Measurements from ENCODE around the gene PSENEN.

The PSENEN gene

DNA sequence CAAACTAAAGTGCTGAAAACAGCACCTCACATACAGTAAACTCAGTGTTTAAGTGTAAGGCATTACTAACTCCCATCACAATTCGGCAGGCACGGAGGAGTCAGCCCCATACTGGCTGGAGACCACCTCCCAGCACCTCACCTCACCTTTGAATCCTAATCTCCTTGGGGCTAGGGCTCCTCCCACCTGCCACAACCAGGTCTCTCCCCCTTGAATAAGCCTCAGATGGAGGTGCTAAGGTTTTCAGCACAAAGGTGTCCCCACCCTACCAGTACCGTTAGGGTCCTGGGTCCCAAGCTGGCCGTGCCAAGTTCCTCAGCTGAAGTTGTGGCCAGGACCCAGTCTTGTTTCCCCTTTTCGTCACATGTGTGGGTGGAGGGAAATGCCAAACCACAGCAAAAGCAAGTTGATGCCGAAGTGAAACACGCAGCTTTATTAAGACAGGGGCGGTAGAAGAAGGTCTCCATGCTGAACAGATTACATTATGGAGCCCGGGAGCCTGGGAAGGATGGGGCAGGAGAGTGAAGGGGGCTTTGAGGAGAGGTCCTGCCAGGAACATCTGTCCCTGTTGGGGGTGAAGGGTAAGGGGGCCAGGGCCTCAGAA lies 3.2 kb upstream of the PSENEN start, which contains the start of gene IGFLR1:
TSS of gene IGFLR1 (minus strand) at position 332 of the 604 bp plus-strand sequence. CDS start 1,272 bp downstream, outside the sequence.
- Histone ChIP-seq H3K27me3 (ENCODE audit: insufficient read depth, insufficient read length) (no peaks in the 10 kb centered on the region), H3K4me3 (ENCODE audit: insufficient read length, low read depth) (peak within 1 kb of the TSS; percentile 26), H3K4me1 (ENCODE audit: insufficient read depth, insufficient read length) (peaks cover 9% of the 10 kb centered on the region), H3K9ac (ENCODE audit: insufficient read length, low read depth) (peak within 1 kb of the TSS; percentile 74), H3K9me3 (ENCODE audit: insufficient read depth, low read length) (no peaks in the 10 kb centered on the region), H3K36me3 (ENCODE audit: insufficient read depth, insufficient read length, low read length) (peaks cover 37% of the 10 kb centered on the region)
- no peak for DNase-seq (ENCODE audit: low read depth, low spot score)
- no peak for TF ChIP-seq SUZ12 (IDR thresholded peaks at IDR 0.05; ENCODE audit: extremely low read depth, insufficient read depth, insufficient read length)
- no peak for TF ChIP-seq YY1 (IDR thresholded peaks at IDR 0.05; ENCODE audit: insufficient read depth, insufficient read length)
- TF ChIP-seq ZNF274 (IDR thresholded peaks at IDR 0.05; ENCODE audit: low read depth, low read length): no peak

DNA sequence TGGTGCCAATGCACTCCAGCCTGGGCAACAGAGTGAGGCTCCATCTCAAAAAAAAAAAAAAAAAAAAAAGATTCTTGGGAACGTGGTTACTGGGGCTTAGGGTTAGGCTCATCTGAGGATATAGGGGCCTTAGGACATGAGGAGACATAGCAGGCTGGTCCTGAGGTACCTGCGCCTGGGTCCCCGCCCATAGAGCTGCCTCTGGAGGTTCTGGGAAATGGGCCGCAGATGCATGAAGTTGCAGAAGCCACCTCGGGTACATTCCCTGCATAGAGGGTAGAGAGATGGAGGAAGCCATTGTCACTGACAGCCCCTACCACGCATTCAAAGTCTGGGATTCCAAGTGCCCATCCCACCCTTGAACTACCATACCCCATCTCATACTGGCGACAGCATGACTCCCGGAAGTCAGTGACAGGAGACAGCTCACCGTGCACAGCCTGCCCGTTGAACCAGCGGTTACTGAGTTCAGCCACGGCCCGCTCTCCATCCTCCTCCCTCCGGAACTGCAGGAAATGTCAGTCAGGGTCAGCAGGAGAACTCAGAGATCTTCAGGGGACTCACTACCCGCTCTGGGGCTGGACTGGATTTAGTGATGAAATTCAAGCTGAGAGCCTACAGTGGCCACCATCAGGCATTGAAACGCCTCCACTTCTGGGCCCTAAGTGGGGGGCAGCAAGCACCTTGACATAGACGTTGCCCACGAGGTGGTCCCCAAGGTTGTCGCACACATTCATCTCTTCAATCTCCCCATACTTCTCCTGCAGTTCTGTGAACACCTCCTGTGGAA lies 1.6 kb upstream of the PSENEN start:
- DNase-seq (ENCODE audit: low read depth, low spot score): no peak
- TF ChIP-seq YY1 (IDR thresholded peaks at IDR 0.05; ENCODE audit: insufficient read depth, insufficient read length): no peak
- TF ChIP-seq ZNF274 (IDR thresholded peaks at IDR 0.05; ENCODE audit: low read depth, low read length): no peak
- no peak for TF ChIP-seq SUZ12 (IDR thresholded peaks at IDR 0.05; ENCODE audit: extremely low read depth, insufficient read depth, insufficient read length)
- Histone ChIP-seq H3K4me3 (ENCODE audit: insufficient read length, low read depth) (peak overlapping the region; percentile 68), H3K27me3 (ENCODE audit: insufficient read depth, insufficient read length) (no peaks in the 10 kb centered on the region), H3K36me3 (ENCODE audit: insufficient read depth, insufficient read length, low read length) (peaks cover 21% of the 10 kb centered on the region), H3K9me3 (ENCODE audit: insufficient read depth, low read length) (no peaks in the 10 kb centered on the region), H3K4me1 (ENCODE audit: insufficient read depth, insufficient read length) (peaks cover 9% of the 10 kb centered on the region), H3K9ac (ENCODE audit: insufficient read length, low read depth) (peak overlapping the region; percentile 33)

DNA sequence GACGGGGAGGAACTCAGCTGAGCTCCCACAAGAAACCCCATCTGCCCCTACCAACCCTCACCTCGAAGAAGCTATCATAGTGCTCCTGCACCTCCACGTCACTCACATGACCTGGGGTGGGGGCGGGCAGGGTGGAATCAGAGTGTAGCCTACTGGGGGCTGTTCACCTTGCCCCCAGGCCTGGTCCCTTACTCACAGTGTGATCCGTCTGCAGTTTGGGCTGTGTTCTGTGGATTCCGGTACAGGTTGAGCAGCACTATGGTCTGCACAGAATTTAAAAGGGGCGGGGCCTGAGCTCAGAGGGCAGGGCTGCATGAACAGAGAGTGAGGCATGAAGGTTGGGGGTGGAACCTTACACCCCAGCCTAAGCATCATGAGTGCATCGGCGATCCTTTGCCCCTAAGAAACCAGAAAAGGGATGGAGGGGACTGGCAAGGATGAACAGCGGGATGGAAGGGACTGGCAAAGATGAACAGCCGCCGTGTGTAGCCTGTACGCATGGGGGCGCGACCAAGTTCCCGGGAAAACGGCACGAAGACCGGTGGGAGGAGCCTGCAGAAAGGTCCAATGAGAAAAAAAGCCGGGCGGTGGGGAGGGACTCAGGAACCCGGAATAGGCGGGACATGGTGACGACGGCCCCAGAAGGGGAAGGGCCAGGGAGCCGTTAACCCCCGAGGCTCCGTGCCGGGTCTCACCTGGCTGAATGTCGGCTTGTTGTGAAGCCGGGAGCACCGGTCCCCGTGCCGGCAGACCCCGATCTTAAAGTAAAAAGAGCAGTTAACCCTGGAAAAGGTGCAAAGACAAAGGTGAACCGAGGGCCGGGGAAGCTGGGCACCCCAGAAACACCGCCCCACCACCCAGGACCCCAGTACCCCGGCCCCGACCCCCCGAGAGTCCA lies 772 bp upstream of the PSENEN start:
- DNase-seq (ENCODE audit: low read depth, low spot score): peak; percentile 88
- Histone ChIP-seq H3K4me1 (ENCODE audit: insufficient read depth, insufficient read length) (peaks cover 7% of the 10 kb centered on the region), H3K9me3 (ENCODE audit: insufficient read depth, low read length) (no peaks in the 10 kb centered on the region), H3K9ac (ENCODE audit: insufficient read length, low read depth) (peak overlapping the region; percentile 82), H3K27me3 (ENCODE audit: insufficient read depth, insufficient read length) (no peaks in the 10 kb centered on the region), H3K36me3 (ENCODE audit: insufficient read depth, insufficient read length, low read length) (peaks cover 15% of the 10 kb centered on the region), H3K4me3 (ENCODE audit: insufficient read length, low read depth) (peak overlapping the region; percentile 68)
- no peak for TF ChIP-seq ZNF274 (IDR thresholded peaks at IDR 0.05; ENCODE audit: low read depth, low read length)
- TF ChIP-seq YY1 (IDR thresholded peaks at IDR 0.05; ENCODE audit: insufficient read depth, insufficient read length): no peak
- TF ChIP-seq SUZ12 (IDR thresholded peaks at IDR 0.05; ENCODE audit: extremely low read depth, insufficient read depth, insufficient read length): no peak

DNA sequence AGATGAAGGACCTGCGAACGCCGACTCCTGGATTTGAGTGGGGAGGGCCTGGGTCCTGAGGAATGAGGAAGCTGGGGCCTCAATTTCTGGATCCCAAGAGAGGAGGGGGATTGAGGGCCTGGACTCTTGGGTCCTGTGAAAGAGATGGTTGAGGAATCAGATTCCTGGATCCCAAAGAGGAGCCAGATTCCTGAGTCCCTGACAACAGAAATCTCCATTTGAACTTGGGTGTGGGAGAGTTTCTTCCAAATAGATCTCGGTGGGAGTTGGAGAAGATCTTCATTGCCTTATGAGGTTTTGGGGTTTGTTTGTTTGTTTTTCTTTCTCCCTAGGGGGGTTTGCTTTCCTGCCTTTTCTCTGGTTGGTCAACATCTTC lies 624 bp downstream of the PSENEN start:
- no peaks in the 10 kb centered on the region for H3K27me3 ChIP-seq (ENCODE audit: insufficient read depth, insufficient read length)
- no peak for DNase-seq (ENCODE audit: low read depth, low spot score)
- TF ChIP-seq ZNF274 (IDR thresholded peaks at IDR 0.05; ENCODE audit: low read depth, low read length): no peak
- no peak for TF ChIP-seq YY1 (IDR thresholded peaks at IDR 0.05; ENCODE audit: insufficient read depth, insufficient read length)
- no peak for TF ChIP-seq SUZ12 (IDR thresholded peaks at IDR 0.05; ENCODE audit: extremely low read depth, insufficient read depth, insufficient read length)
- no peaks in the 10 kb centered on the region for H3K9me3 ChIP-seq (ENCODE audit: insufficient read depth, low read length)
- H3K4me1 ChIP-seq (ENCODE audit: insufficient read depth, insufficient read length): peaks cover 7% of the 10 kb centered on the region
- peak overlapping the region; percentile 90 for H3K9ac ChIP-seq (ENCODE audit: insufficient read length, low read depth)
- peaks cover 15% of the 10 kb centered on the region for H3K36me3 ChIP-seq (ENCODE audit: insufficient read depth, insufficient read length, low read length)
- peak overlapping the region; percentile 68 for H3K4me3 ChIP-seq (ENCODE audit: insufficient read length, low read depth)

DNA sequence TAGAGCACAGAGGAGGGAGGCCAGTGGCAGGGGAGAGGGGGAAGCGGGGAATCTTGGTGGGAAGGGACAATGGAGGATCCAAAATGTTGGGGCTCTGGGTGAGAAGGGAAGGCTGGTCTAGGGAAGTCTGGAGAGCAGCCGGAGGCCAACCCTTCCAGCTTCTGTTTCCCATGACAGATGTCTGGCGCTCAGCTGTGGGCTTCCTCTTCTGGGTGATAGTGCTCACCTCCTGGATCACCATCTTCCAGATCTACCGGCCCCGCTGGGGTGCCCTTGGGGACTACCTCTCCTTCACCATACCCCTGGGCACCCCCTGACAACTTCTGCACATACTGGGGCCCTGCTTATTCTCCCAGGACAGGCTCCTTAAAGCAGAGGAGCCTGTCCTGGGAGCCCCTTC lies 1.1 kb downstream of the PSENEN start:
- H3K27me3 ChIP-seq (ENCODE audit: insufficient read depth, insufficient read length): no peaks in the 10 kb centered on the region
- peak overlapping the region; percentile 90 for H3K9ac ChIP-seq (ENCODE audit: insufficient read length, low read depth)
- H3K9me3 ChIP-seq (ENCODE audit: insufficient read depth, low read length): no peaks in the 10 kb centered on the region
- peaks cover 15% of the 10 kb centered on the region for H3K36me3 ChIP-seq (ENCODE audit: insufficient read depth, insufficient read length, low read length)
- peaks cover 7% of the 10 kb centered on the region for H3K4me1 ChIP-seq (ENCODE audit: insufficient read depth, insufficient read length)
- no peak for DNase-seq (ENCODE audit: low read depth, low spot score)
- H3K4me3 ChIP-seq (ENCODE audit: insufficient read length, low read depth): no peak overlapping the region
- TF ChIP-seq YY1 (IDR thresholded peaks at IDR 0.05; ENCODE audit: insufficient read depth, insufficient read length): no peak
- TF ChIP-seq SUZ12 (IDR thresholded peaks at IDR 0.05; ENCODE audit: extremely low read depth, insufficient read depth, insufficient read length): no peak
- no peak for TF ChIP-seq ZNF274 (IDR thresholded peaks at IDR 0.05; ENCODE audit: low read depth, low read length)

DNA sequence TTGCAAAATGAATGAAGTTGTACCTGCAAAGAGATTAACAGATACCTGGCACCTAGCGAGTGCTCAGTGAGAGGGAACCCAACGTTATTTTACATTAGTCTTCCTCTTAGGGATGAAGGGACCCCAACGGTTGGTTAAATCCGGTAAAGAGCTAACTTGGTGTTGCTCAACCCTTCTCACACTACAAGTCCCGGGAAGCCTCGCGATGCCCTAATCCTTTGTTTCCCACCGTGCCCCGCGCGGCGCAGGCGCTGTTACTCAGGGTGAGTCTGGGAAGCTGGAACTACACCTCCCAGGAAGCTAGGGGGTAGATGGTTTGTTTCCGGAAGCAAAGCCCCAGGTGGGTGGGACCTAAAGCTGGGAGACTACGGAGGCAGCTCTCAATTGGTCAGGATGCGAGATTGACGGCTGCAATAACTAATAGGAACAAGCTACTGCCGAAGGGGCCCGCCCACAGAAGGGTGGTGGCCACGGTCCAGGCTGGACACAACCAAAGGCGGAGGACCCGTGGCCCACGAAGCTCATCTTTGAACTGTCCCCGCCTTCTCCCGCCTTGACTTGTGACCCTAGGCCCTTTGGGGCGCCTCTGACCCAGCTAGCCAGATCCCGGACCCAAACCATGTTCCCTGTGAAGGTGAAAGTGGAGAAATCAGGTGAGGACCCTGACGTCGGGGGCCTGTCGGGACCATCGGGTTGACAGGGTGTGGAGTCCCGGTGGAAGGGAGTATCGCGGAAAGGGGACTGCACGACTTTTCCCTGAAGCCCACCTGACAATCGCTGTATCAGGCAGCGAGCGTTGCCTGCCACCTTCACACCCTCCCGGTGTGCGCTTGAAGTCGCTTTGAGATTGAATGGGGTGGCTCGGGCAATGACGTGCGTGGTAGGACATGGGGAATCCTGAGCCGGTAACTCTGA lies 2.9 kb downstream of the PSENEN start, which contains the start of gene LIN37:
TSS of gene LIN37 (plus strand) at position 471 of the 915 bp plus-strand sequence. CDS start at position 620, 149 bp downstream.
- H3K4me1 ChIP-seq (ENCODE audit: insufficient read depth, insufficient read length): peaks cover 3% of the 10 kb centered on the region
- TF ChIP-seq YY1 (IDR thresholded peaks at IDR 0.05; ENCODE audit: insufficient read depth, insufficient read length) (no peak), ZNF274 (IDR thresholded peaks at IDR 0.05; ENCODE audit: low read depth, low read length) (no peak), SUZ12 (IDR thresholded peaks at IDR 0.05; ENCODE audit: extremely low read depth, insufficient read depth, insufficient read length) (no peak)

More for the DNA sequence above, 2.9 kb downstream of the PSENEN start, which contains the start of gene LIN37:
- Histone ChIP-seq H3K36me3 (ENCODE audit: insufficient read depth, insufficient read length, low read length) (peaks cover 20% of the 10 kb centered on the region), H3K27me3 (ENCODE audit: insufficient read depth, insufficient read length) (no peaks in the 10 kb centered on the region), H3K4me3 (ENCODE audit: insufficient read length, low read depth) (peak within 1 kb of the TSS; percentile 90), H3K9me3 (ENCODE audit: insufficient read depth, low read length) (no peaks in the 10 kb centered on the region), H3K9ac (ENCODE audit: insufficient read length, low read depth) (peak within 1 kb of the TSS; percentile 88)
- DNase-seq (ENCODE audit: low read depth, low spot score): peak; percentile 97
